Upper lobe of left lung (tissue), 6 donors: ENCODE results near the gene ULBP3. TPM values are rescaled to one million over a fixed set of nuclear protein-coding genes. Genes with fewer than 3 reads are reported as not detected.

Source experiments
- ATAC-seq, 2 donors: fragments of 200-7000 bp; cut with Tn5 transposase; one replicate each; pipeline ENCODE4 v1.9.1; 2022; ENCODE audit warnings: mild to moderate bottlenecking in 2 of 2, moderate library complexity in 2 of 2; ENCODE audit not compliant: low FRiP score in 2 of 2
- DNase-seq, 2 donors: peaks; one replicate each; pipeline ENCODE4 v3.0.0-alpha.2; 2019 to 2020
- H3K27ac ChIP-seq, 4 donors: fragments of 200-600 bp; sonication (generic); one replicate each; pipeline ENCODE4 v1.5.1; 2016 to 2019
- H3K27me3 ChIP-seq, 4 donors: fragments of 200-600 bp; sonication (generic); one replicate each; pipeline ENCODE4 v1.5.1; 2017 to 2019
- H3K36me3 ChIP-seq, 4 donors: fragments of 200-600 bp; sonication (generic); one replicate each; pipeline ENCODE4 v1.5.1; 2016 to 2019
- H3K4me1 ChIP-seq, 4 donors: fragments of 200-600 bp; sonication (generic); one replicate each; pipeline ENCODE4 v1.5.1; 2018 to 2019
- H3K4me3 ChIP-seq, 4 donors: fragments of 200-600 bp; sonication (generic); one replicate each; pipeline ENCODE4 v1.5.1; 2017 to 2019; ENCODE audit warnings: mild to moderate bottlenecking in 2 of 4, moderate library complexity in 1 of 4
- H3K9me3 ChIP-seq, 4 donors: fragments of 200-600 bp; sonication (generic); one replicate each; pipeline ENCODE4 v1.5.1; 2018 to 2019
- CTCF ChIP-seq, 6 experiments: fragments of 450-650 bp in 4 of 6; fragments of 200-600 bp in 2 of 6; sonication (generic) in 2 of 6; IDR thresholded peaks; one replicate each; pipeline ENCODE4 v1.5.1; 2016 to 2019; ENCODE audit warnings: antibody characterized with exemption in 6 of 6
- EP300 ChIP-seq, 4 donors: sonication (generic); formaldehyde crosslinking; IDR thresholded peaks; one replicate each; pipeline ENCODE4 v1.5.1; 2017; ENCODE audit warnings: antibody characterized with exemption in 4 of 4, control low read depth in 2 of 4
- POLR2A ChIP-seq, 4 donors: fragments of 450-650 bp; IDR thresholded peaks; one replicate each; pipeline ENCODE4 v1.5.1; 2016 to 2017; ENCODE audit warnings: antibody characterized with exemption in 4 of 4, mild to moderate bottlenecking in 2 of 4
- POLR2AphosphoS5 ChIP-seq, 2 donors: sonication (generic); formaldehyde crosslinking; IDR thresholded peaks; one replicate each; pipeline ENCODE4 v1.5.1; 2017; ENCODE audit warnings: antibody characterized with exemption in 2 of 2
- WGBS, 2 donors: methylation state at CpG; one replicate each; pipeline ENCODE4 v1.1.5; 2017 to 2018; 5-methylcytosine and 5-hydroxymethylcytosine counted together
- total RNA-seq, 6 donors: library from RNA; depleted of rRNA in 4 of 6; stranded (reverse); fragments of >200 nt in 4 of 6; gene quantifications; one replicate each; pipeline versions ENCODE4 v1.1.0 to v1.2.1, GENCODE V29; 2016 to 2021
- donor health status: DM: no; HTN: no; CAD: no; lungs with moderate emphysema.
- donor health status: DM: no; HTN: yes; CAD: no; lungs with severe emphysema.

ULBP3 gene
- total RNA-seq, 6 donors from 2014 or later, result 2.5 to 7.0 (median 4.9) TPM; not detected in 2

GRCh38 chr6:150048099-150048498 is 20.8 kb downstream of the ULBP3 start:
- 53 to 67% methylated on average over 4 of the region's 4 CpGs for WGBS, 2 donors
- TF ChIP-seq CTCF (IDR thresholded peaks at IDR 0.05), result no peak
- TF ChIP-seq POLR2AphosphoS5 (IDR thresholded peaks at IDR 0.05), result no peak
- TF ChIP-seq POLR2A (IDR thresholded peaks at IDR 0.05), result no peak
- no peak for TF ChIP-seq EP300 (IDR thresholded peaks at IDR 0.05)
- Histone ChIP-seq H3K36me3 (no peaks in the 10 kb centered on the region), H3K27me3 (no peaks in the 10 kb centered on the region), H3K9me3 (no peaks in the 10 kb centered on the region), H3K4me1 (no peaks in the 10 kb centered on the region), H3K4me3 (no peak overlapping the region), H3K27ac (no peak overlapping the region)
- no peak for ATAC-seq
- no peak for DNase-seq

GRCh38 chr6:150046943-150047342 is 22.0 kb downstream of the ULBP3 start:
- TF ChIP-seq EP300 (IDR thresholded peaks at IDR 0.05) (no peak), POLR2AphosphoS5 (IDR thresholded peaks at IDR 0.05) (no peak), POLR2A (IDR thresholded peaks at IDR 0.05) (no peak), CTCF (IDR thresholded peaks at IDR 0.05) (no peak)
- Histone ChIP-seq H3K27me3 (no peaks in the 10 kb centered on the region), H3K4me3 (no peak overlapping the region), H3K4me1 (no peaks in the 10 kb centered on the region), H3K27ac (no peak overlapping the region), H3K9me3 (no peaks in the 10 kb centered on the region), H3K36me3 (no peaks in the 10 kb centered on the region)
- WGBS, 2 donors, result 88 to 100% methylated on average over 1 of the region's 1 CpG
- ATAC-seq (no peak), DNase-seq (no peak)

GRCh38 chr6:150044621-150045145 is 24.2 kb downstream of the ULBP3 start:
- no peak for TF ChIP-seq POLR2AphosphoS5 (IDR thresholded peaks at IDR 0.05)
- TF ChIP-seq CTCF (IDR thresholded peaks at IDR 0.05), result no peak
- Histone ChIP-seq H3K27ac (no peak overlapping the region), H3K36me3 (no peaks in the 10 kb centered on the region), H3K4me3 (no peak overlapping the region), H3K27me3 (no peaks in the 10 kb centered on the region), H3K9me3 (no peaks in the 10 kb centered on the region), H3K4me1 (no peaks in the 10 kb centered on the region)
- WGBS, 2 donors, result 92 to 94% methylated on average over 10 of the region's 10 CpGs
- ATAC-seq, result no peak
- DNase-seq, result no peak

GRCh38 chr6:150043501-150044412 is 25.2 kb downstream of the ULBP3 start:
- no peak for DNase-seq
- 81 to 85% methylated on average over 16 to 19 of the region's 19 CpGs for WGBS, 2 donors
- peaks cover 0 to 8% (median 3%) of the 10 kb centered on the region in 4 donors for H3K27me3 ChIP-seq

GRCh38 chr6:150043096-150043495 is 25.8 kb downstream of the ULBP3 start:
- H3K9me3 ChIP-seq, result no peaks in the 10 kb centered on the region
- 89 to 95% methylated on average over 13 of the region's 13 CpGs for WGBS, 2 donors
- peaks cover 0 to 15% (median 7%) of the 10 kb centered on the region in 4 donors for H3K27me3 ChIP-seq
- no peaks in the 10 kb centered on the region for H3K36me3 ChIP-seq
- TF ChIP-seq POLR2AphosphoS5 (IDR thresholded peaks at IDR 0.05), result no peak
- no peak for TF ChIP-seq CTCF (IDR thresholded peaks at IDR 0.05)
- TF ChIP-seq POLR2A (IDR thresholded peaks at IDR 0.05), result no peak
- no peak for TF ChIP-seq EP300 (IDR thresholded peaks at IDR 0.05)
- no peak overlapping the region for H3K27ac ChIP-seq
- peaks cover under 1 to 6% (median 5%) of the 10 kb centered on the region in 4 donors for H3K4me1 ChIP-seq
- ATAC-seq, result no peak
- DNase-seq, result no peak
- no peak overlapping the region for H3K4me3 ChIP-seq

More at GRCh38 chr6:150043501-150044412, 25.2 kb downstream of the ULBP3 start:
- Histone ChIP-seq H3K27ac (no peak overlapping the region), H3K9me3 (no peaks in the 10 kb centered on the region), H3K4me1 (no peaks in the 10 kb centered on the region), H3K36me3 (no peaks in the 10 kb centered on the region), H3K4me3 (no peak overlapping the region)
- ATAC-seq, result no peak
- TF ChIP-seq EP300 (IDR thresholded peaks at IDR 0.05) (no peak), POLR2AphosphoS5 (IDR thresholded peaks at IDR 0.05) (no peak), POLR2A (IDR thresholded peaks at IDR 0.05) (no peak)
